Transverse colon (tissue), 4 donors: Measurements from ENCODE around the gene PDZD7. TPM values are rescaled to one million over a fixed set of nuclear protein-coding genes. Genes with fewer than 3 reads are reported as not detected.

Source experiments
- DNase-seq: peaks from one replicate; pipeline ENCODE4 v3.0.0-alpha.2; 2019
- H3K27ac ChIP-seq, 4 donors: fragments of 200-600 bp; sonication (generic); 2 replicates each; pipeline ENCODE4 v1.5.1; 2016 to 2018; ENCODE audit warnings: inconsistent platforms in 4 of 4
- H3K27me3 ChIP-seq: fragments of 200-600 bp; sonication (generic); 2 replicates; pipeline ENCODE4 v1.5.1; 2017; ENCODE audit warnings: inconsistent platforms
- H3K36me3 ChIP-seq, 4 donors: fragments of 200-600 bp; sonication (generic); 2 replicates each; pipeline ENCODE4 v1.5.1; 2017 to 2019; ENCODE audit warnings: inconsistent platforms in 4 of 4
- H3K4me1 ChIP-seq, 4 donors: fragments of 200-600 bp; sonication (generic); 2 replicates each; pipeline ENCODE4 v1.5.1; 2017 to 2020; ENCODE audit warnings: inconsistent platforms in 4 of 4
- H3K4me3 ChIP-seq, 4 donors: fragments of 200-600 bp; sonication (generic); 1 replicate in 1 of 4; 2 replicates in 3 of 4; pipeline versions ENCODE4 v1.5.1 to v1.6.1; 2017 to 2019; ENCODE audit warnings: inconsistent platforms in 4 of 4
- H3K9me3 ChIP-seq, 2 donors: fragments of 200-600 bp; sonication (generic); 2 replicates each; pipeline ENCODE4 v1.5.1; 2017 to 2019; ENCODE audit warnings: inconsistent platforms in 2 of 2
- CTCF ChIP-seq, 5 experiments: fragments of 200-600 bp in 3 of 5; fragments of 450-650 bp in 2 of 5; sonication (generic) in 3 of 5; IDR thresholded peaks; 1 replicate in 2 of 5; 2 replicates in 3 of 5; pipeline ENCODE4 v1.5.1; 2016 to 2017; ENCODE audit warnings: antibody characterized with exemption in 5 of 5, inconsistent platforms in 3 of 5, mild to moderate bottlenecking in 2 of 5, moderate library complexity in 1 of 5
- EP300 ChIP-seq: sonication (generic); formaldehyde crosslinking; IDR thresholded peaks from one replicate; pipeline ENCODE4 v1.6.1; 2017; ENCODE audit warnings: antibody characterized with exemption, low read depth
- POLR2A ChIP-seq: fragments of 450-650 bp; IDR thresholded peaks from one replicate; pipeline ENCODE4 v1.6.1; 2016; ENCODE audit warnings: antibody characterized with exemption, mild to moderate bottlenecking, moderate library complexity
- POLR2AphosphoS5 ChIP-seq, 3 donors: sonication (generic); formaldehyde crosslinking; IDR thresholded peaks; one replicate each; pipeline ENCODE4 v1.6.1; 2016; ENCODE audit warnings: antibody characterized with exemption in 3 of 3
- WGBS, 2 donors: methylation state at CpG; one replicate each; pipeline ENCODE4 v1.1.5; 2018; ENCODE audit warnings: low coverage in 1 of 2; 5-methylcytosine and 5-hydroxymethylcytosine counted together
- in situ Hi-C, 4 donors: fragments of 200-750 bp; cut with MboI; loops; one replicate each; pipeline versions ENCODE4 v1.15.0 to v1.15.1; 2017; ENCODE audit warnings: low sequenced_read_pairs in 3 of 4, low pct_ligation_motif_present in 1 of 4, low pct_unique_long_range_greater_than_20kb in 1 of 4
- intact Hi-C: fragments of 100-400 bp; cut with DNase I; formaldehyde crosslinking; loops from one replicate; pipeline ENCODE4 v1.15.1; 2023; ENCODE audit warnings: low total_unique reads
- total RNA-seq, 4 donors: library from RNA; depleted of rRNA; stranded (reverse); fragments of >200 nt; gene quantifications; one replicate each; pipeline ENCODE4 v1.1.0, GENCODE V29; 2016

The PDZD7 gene
- total RNA-seq, 4 donors from 2014 or later = 0.27 to 2.0 (median 0.64) TPM; not detected in 1

- in situ Hi-C loops (no loop called here), intact Hi-C loops (no loop called here)
- TF ChIP-seq POLR2AphosphoS5 (IDR thresholded peaks at IDR 0.05) = no peak
- no peak for TF ChIP-seq CTCF (IDR thresholded peaks at IDR 0.05)
- no peak for TF ChIP-seq EP300
- TF ChIP-seq POLR2A = no peak
- 58 to 60% methylated on average over 7 to 13 of the region's 13 CpGs for WGBS, 2 donors
- Histone ChIP-seq H3K4me1 (peaks cover 3 to 28% (median 14%) of the 10 kb centered on the region in 4 donors), H3K9me3 (no peaks in the 10 kb centered on the region), H3K27me3 (no peaks in the 10 kb centered on the region), H3K4me3 (no peak overlapping the region), H3K36me3 (peaks cover 0 to 15% (median 5%) of the 10 kb centered on the region in 4 donors), H3K27ac (peak overlapping the region; percentile 50 to 67 (median 55))
- no peak for DNase-seq
Measured at GRCh38 chr10:101007915-101008822, 22.8 kb downstream of the PDZD7 start.

DNA sequence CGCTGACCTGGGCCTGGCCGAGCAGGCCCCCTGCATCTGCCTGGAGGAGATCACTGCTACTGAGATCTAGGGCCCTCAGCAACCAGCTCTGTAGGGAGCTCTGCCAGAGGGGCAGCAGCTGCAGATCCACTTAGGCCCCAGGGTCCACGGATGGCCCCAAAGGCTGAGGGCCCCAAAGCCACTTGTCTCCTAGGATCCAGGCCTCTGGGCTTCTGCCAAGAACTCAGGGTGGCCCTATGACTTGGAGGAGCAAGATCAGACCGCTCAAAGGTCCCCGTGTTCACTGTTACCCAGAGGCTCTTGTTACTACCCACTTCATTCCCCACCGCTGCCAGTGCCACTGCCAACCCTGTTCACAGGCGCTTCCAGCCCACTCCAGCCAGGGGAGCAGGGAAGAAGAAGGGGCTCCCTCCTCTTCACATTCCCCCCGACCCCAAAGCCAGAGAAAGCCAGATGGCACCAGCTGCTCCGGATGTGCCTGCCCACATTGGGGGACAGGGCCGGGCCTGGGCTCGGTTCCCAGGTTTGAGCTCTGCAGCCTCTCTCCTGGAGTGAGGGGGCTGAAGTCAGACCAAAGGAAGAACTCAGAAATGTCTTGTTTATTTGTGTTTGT lies 23.7 kb downstream of the PDZD7 start:
- in situ Hi-C loops = no loop called here
- 43 to 64% methylated on average over 4 to 8 of the region's 11 CpGs for WGBS, 2 donors

GRCh38 chr10:101006593-101007098 lies 24.3 kb downstream of the PDZD7 start:
- Histone ChIP-seq H3K36me3 (peaks cover 0 to 15% (median 5%) of the 10 kb centered on the region in 4 donors), H3K4me1 (peaks cover 9 to 31% (median 11%) of the 10 kb centered on the region in 4 donors), H3K27ac (peak overlapping the region; percentile 50 to 67 (median 55)), H3K4me3 (no peak overlapping the region), H3K9me3 (no peaks in the 10 kb centered on the region), H3K27me3 (no peaks in the 10 kb centered on the region)
- intact Hi-C loops = no loop called here
- in situ Hi-C loops = no loop called here
- no peak for TF ChIP-seq CTCF (IDR thresholded peaks at IDR 0.05)
- no peak for TF ChIP-seq POLR2AphosphoS5 (IDR thresholded peaks at IDR 0.05)
- no peak for TF ChIP-seq POLR2A
- TF ChIP-seq EP300 = no peak
- DNase-seq = no peak
- WGBS, 2 donors = 53 to 87% methylated on average over 3 to 30 of the region's 33 CpGs

More for the DNA sequence above, 23.7 kb downstream of the PDZD7 start:
- H3K27ac ChIP-seq = peak overlapping the region; percentile 50 to 67 (median 55)
- intact Hi-C loops = no loop called here
- no peaks in the 10 kb centered on the region for H3K27me3 ChIP-seq
- TF ChIP-seq EP300 (no peak), POLR2A (no peak), CTCF (IDR thresholded peaks at IDR 0.05) (no peak), POLR2AphosphoS5 (IDR thresholded peaks at IDR 0.05) (no peak)
- H3K4me1 ChIP-seq = peaks cover 3 to 26% (median 6%) of the 10 kb centered on the region in 4 donors
- H3K9me3 ChIP-seq = no peaks in the 10 kb centered on the region
- no peak for DNase-seq
- H3K36me3 ChIP-seq = peaks cover 0 to 15% (median 5%) of the 10 kb centered on the region in 4 donors
- no peak overlapping the region for H3K4me3 ChIP-seq
